ENCODE measurements around the gene FAM89A.

The FAM89A gene

GRCh38 chr1:230992100-230992774 lies 47.8 kb downstream of the FAM89A start:
- no peak overlapping the region for H3K4me2 ChIP-seq (ENCODE audit: low read length)
- H3K27me3 ChIP-seq (ENCODE audit: control insufficient read depth, low read length): no peaks in the 10 kb centered on the region
- H3K9me3 ChIP-seq (ENCODE audit: control insufficient read depth, insufficient read depth, low read length): no peaks in the 10 kb centered on the region
- no peaks in the 10 kb centered on the region for H3K4me1 ChIP-seq (ENCODE audit: control insufficient read depth, low read length)
- H3K9me2 ChIP-seq (replicated peaks; ENCODE audit: control insufficient read depth, low read length): no peaks in the 10 kb centered on the region
- no peak overlapping the region for H3K4me3 ChIP-seq (ENCODE audit: low read length)
- H3F3A ChIP-seq (ENCODE audit: control insufficient read depth, insufficient read depth): no peaks in the 10 kb centered on the region
- TF ChIP-seq, protein P1, sequence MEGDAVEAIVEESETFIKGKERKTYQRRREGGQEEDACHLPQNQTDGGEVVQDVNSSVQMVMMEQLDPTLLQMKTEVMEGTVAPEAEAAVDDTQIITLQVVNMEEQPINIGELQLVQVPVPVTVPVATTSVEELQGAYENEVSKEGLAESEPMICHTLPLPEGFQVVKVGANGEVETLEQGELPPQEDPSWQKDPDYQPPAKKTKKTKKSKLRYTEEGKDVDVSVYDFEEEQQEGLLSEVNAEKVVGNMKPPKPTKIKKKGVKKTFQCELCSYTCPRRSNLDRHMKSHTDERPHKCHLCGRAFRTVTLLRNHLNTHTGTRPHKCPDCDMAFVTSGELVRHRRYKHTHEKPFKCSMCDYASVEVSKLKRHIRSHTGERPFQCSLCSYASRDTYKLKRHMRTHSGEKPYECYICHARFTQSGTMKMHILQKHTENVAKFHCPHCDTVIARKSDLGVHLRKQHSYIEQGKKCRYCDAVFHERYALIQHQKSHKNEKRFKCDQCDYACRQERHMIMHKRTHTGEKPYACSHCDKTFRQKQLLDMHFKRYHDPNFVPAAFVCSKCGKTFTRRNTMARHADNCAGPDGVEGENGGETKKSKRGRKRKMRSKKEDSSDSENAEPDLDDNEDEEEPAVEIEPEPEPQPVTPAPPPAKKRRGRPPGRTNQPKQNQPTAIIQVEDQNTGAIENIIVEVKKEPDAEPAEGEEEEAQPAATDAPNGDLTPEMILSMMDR (IDR thresholded peaks at IDR 0.05; ENCODE audit: low read depth, low read length, poor library complexity, severe bottlenecking): no peak
- TF ChIP-seq EZH2phosphoT487 (IDR thresholded peaks at IDR 0.05; ENCODE audit: borderline replicate concordance, low read length): no peak
- peaks cover 4% of the 10 kb centered on the region for H3K79me2 ChIP-seq (ENCODE audit: control insufficient read depth, low read length)
- no peak overlapping the region for H3K27ac ChIP-seq (ENCODE audit: low read depth, low read length)
- peaks cover 39% of the 10 kb centered on the region for H3K36me3 ChIP-seq (ENCODE audit: control insufficient read depth, low read length)
- no peaks in the 10 kb centered on the region for H4K20me1 ChIP-seq (ENCODE audit: control insufficient read depth, insufficient read depth, low read depth, low read length)

GRCh38 chr1:230987448-230987847 lies 52.6 kb downstream of the FAM89A start:
- H3K27ac ChIP-seq (ENCODE audit: low read depth, low read length): no peak overlapping the region
- peaks cover 6% of the 10 kb centered on the region; the same call in 1 of the 2 replicates for H3K4me1 ChIP-seq (ENCODE audit: control insufficient read depth, low read length)
- H3K9me2 ChIP-seq (replicated peaks; ENCODE audit: control insufficient read depth, low read length): no peaks in the 10 kb centered on the region
- no peak overlapping the region for H3K4me2 ChIP-seq (ENCODE audit: low read length)
- H4K20me1 ChIP-seq (ENCODE audit: control insufficient read depth, insufficient read depth, low read depth, low read length): no peaks in the 10 kb centered on the region
- H3K79me2 ChIP-seq (ENCODE audit: control insufficient read depth, low read length): peaks cover 21% of the 10 kb centered on the region
- no peaks in the 10 kb centered on the region for H3K9me3 ChIP-seq (ENCODE audit: control insufficient read depth, insufficient read depth, low read length)
- H3K27me3 ChIP-seq (ENCODE audit: control insufficient read depth, low read length): no peaks in the 10 kb centered on the region
- H3F3A ChIP-seq (ENCODE audit: control insufficient read depth, insufficient read depth): no peaks in the 10 kb centered on the region
- TF ChIP-seq, protein P1 (IDR thresholded peaks at IDR 0.05; ENCODE audit: low read depth, low read length, poor library complexity, severe bottlenecking): no peak
- TF ChIP-seq EZH2phosphoT487 (IDR thresholded peaks at IDR 0.05; ENCODE audit: borderline replicate concordance, low read length): no peak
- peaks cover 27% of the 10 kb centered on the region for H3K36me3 ChIP-seq (ENCODE audit: control insufficient read depth, low read length)
- H3K4me3 ChIP-seq (ENCODE audit: low read length): no peak overlapping the region

DNA sequence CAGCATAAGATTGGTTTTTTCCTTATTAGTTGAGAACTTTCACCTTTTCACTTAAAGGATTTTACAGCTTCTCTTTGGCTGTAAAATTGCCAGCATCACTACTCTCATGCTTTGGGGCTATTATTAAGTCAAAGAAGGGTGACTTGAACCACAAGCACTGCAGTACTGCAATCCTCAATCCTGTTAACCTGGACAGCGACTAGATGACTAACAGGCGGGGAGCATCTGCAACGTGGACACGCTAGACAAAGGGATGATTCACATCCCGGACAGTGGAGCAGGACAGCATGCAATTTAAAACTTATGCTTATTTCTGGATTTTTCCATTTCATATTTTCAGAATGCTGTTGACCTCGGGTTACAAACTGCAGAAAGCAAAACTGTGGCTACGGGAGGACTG lies 53.1 kb downstream of the FAM89A start:
- H4K20me1 ChIP-seq (ENCODE audit: control insufficient read depth, insufficient read depth, low read depth, low read length): no peaks in the 10 kb centered on the region
- H3K36me3 ChIP-seq (ENCODE audit: control insufficient read depth, low read length): peaks cover 23% of the 10 kb centered on the region
- H3K9me3 ChIP-seq (ENCODE audit: control insufficient read depth, insufficient read depth, low read length): no peaks in the 10 kb centered on the region
- H3K27ac ChIP-seq (ENCODE audit: low read depth, low read length): no peak overlapping the region
- no peak for TF ChIP-seq EZH2phosphoT487 (IDR thresholded peaks at IDR 0.05; ENCODE audit: borderline replicate concordance, low read length)
- TF ChIP-seq, protein P1 (IDR thresholded peaks at IDR 0.05; ENCODE audit: low read depth, low read length, poor library complexity, severe bottlenecking): no peak
- H3K4me2 ChIP-seq (ENCODE audit: low read length): no peak overlapping the region
- H3K79me2 ChIP-seq (ENCODE audit: control insufficient read depth, low read length): peaks cover 21% of the 10 kb centered on the region
- H3K4me3 ChIP-seq (ENCODE audit: low read length): no peak overlapping the region
- no peaks in the 10 kb centered on the region for H3K27me3 ChIP-seq (ENCODE audit: control insufficient read depth, low read length)
- H3K9me2 ChIP-seq (replicated peaks; ENCODE audit: control insufficient read depth, low read length): no peaks in the 10 kb centered on the region
- H3K4me1 ChIP-seq (ENCODE audit: control insufficient read depth, low read length): peaks cover 6% of the 10 kb centered on the region; the same call in 1 of the 2 replicates
- no peaks in the 10 kb centered on the region for H3F3A ChIP-seq (ENCODE audit: control insufficient read depth, insufficient read depth)

Data from DOHH2 (cell line).